ENCODE results near the gene MED9.

Gene MED9

GRCh38 chr17:17507465-17508011 is 30.7 kb downstream of the MED9 start:
- Histone ChIP-seq H3K27me3 (ENCODE audit: control insufficient read depth, low read length) (no peaks in the 10 kb centered on the region), H3K4me3 (ENCODE audit: low read length) (no peak overlapping the region), H3K79me2 (ENCODE audit: control insufficient read depth, low read length) (no peaks in the 10 kb centered on the region), H3K4me2 (ENCODE audit: low read length) (no peak overlapping the region), H3K4me1 (ENCODE audit: control insufficient read depth, low read length) (peaks cover 5% of the 10 kb centered on the region; the same call in 1 of the 2 replicates), H3K9me3 (ENCODE audit: control insufficient read depth, insufficient read depth, low read length) (no peaks in the 10 kb centered on the region), H4K20me1 (ENCODE audit: control insufficient read depth, insufficient read depth, low read depth, low read length) (no peaks in the 10 kb centered on the region), H3K27ac (ENCODE audit: low read depth, low read length) (no peak overlapping the region), H3F3A (ENCODE audit: control insufficient read depth, insufficient read depth) (no peaks in the 10 kb centered on the region), H3K9me2 (replicated peaks; ENCODE audit: control insufficient read depth, low read length) (no peaks in the 10 kb centered on the region), H3K36me3 (ENCODE audit: control insufficient read depth, low read length) (no peaks in the 10 kb centered on the region)
- no peak for TF ChIP-seq CTCF (IDR thresholded peaks at IDR 0.05; ENCODE audit: low read depth, low read length, poor library complexity, severe bottlenecking)

DNA sequence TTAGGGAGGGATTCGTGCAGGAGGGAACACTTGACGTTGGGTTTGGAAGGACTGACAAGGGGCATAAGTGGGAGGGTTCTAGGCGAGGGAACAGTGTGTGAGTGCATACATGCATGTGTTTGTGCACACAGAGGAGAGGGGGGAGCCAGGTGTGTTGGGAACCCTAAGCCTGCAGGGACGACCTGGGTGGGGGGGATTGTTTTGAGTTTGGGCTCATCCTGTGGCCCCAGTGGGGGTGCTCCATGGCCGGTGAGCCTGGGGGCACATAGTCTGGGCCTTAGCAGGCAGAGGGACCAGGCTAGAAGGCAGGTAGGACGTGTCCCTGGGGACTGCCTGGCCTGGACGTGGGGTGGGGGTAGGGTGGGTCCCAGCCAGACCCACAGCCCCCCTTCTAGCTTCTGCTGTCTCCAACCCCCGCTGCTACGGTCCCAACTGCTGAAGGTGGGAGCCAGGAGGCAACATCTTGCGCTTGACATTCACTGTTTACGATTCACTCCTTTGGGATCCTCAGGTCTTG is 31.3 kb downstream of the MED9 start:
- no peaks in the 10 kb centered on the region for H3K36me3 ChIP-seq (ENCODE audit: control insufficient read depth, low read length)
- H3K79me2 ChIP-seq (ENCODE audit: control insufficient read depth, low read length), result no peaks in the 10 kb centered on the region
- H3K9me3 ChIP-seq (ENCODE audit: control insufficient read depth, insufficient read depth, low read length), result no peaks in the 10 kb centered on the region
- H3F3A ChIP-seq (ENCODE audit: control insufficient read depth, insufficient read depth), result no peaks in the 10 kb centered on the region
- H3K9me2 ChIP-seq (replicated peaks; ENCODE audit: control insufficient read depth, low read length), result no peaks in the 10 kb centered on the region
- no peak for TF ChIP-seq EZH2phosphoT487 (IDR thresholded peaks at IDR 0.05; ENCODE audit: borderline replicate concordance, low read length)
- TF ChIP-seq CTCF (IDR thresholded peaks at IDR 0.05; ENCODE audit: low read depth, low read length, poor library complexity, severe bottlenecking), result no peak
- peaks cover 5% of the 10 kb centered on the region; the same call in 1 of the 2 replicates for H3K4me1 ChIP-seq (ENCODE audit: control insufficient read depth, low read length)
- no peaks in the 10 kb centered on the region for H3K27me3 ChIP-seq (ENCODE audit: control insufficient read depth, low read length)
- no peak overlapping the region for H3K4me3 ChIP-seq (ENCODE audit: low read length)
- no peak overlapping the region for H3K27ac ChIP-seq (ENCODE audit: low read depth, low read length)
- no peaks in the 10 kb centered on the region for H4K20me1 ChIP-seq (ENCODE audit: control insufficient read depth, insufficient read depth, low read depth, low read length)
- no peak overlapping the region for H3K4me2 ChIP-seq (ENCODE audit: low read length)

DNA sequence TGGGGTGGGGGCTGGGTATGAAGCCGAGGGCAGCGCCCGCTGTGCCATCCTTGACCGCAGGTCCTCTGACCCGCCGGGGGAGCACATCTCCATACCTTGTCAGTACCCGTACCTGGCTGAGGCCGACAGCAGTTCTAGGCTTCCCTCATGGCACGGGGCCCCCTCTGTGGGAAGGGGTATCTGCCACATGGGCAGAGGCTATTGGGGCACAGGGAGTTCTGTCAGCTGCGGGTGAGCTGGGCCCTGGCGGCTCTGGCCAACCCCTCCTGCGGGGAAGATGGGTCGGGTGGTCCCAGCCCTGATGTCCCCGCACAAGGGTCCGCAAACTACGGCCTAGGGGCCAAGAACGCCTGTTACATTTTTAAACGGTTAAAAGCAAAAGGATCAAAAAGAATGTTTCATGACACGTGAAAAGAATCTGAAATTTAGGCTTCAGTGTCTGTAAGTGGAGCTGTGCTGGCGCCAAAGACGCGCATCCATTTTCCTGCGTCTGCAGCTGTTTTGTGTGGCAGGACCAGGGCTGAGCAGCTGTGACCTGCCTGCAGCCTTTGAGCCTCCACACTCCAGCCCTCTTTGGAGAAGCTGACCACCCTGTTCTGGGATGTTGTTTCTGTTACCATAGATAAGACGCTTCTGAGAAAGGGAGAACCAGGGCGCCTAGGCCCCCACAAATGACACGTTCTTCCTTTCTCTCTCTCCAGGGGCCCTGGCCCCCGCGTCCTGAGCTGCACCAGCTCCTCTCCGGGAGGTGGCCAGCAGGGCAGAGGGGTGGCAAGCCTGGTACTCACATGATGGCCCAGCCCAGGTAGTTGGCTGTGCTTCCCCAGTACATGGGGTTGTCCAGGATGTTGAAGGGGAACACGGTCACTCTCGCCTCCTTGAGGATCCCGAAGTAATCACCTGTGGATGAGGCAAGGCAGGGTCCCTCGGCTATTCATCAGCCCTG is 32.1 kb downstream of the MED9 start:
- no peaks in the 10 kb centered on the region for H3F3A ChIP-seq (ENCODE audit: control insufficient read depth, insufficient read depth)
- no peaks in the 10 kb centered on the region for H3K79me2 ChIP-seq (ENCODE audit: control insufficient read depth, low read length)
- no peak overlapping the region for H3K27ac ChIP-seq (ENCODE audit: low read depth, low read length)
- no peaks in the 10 kb centered on the region for H3K27me3 ChIP-seq (ENCODE audit: control insufficient read depth, low read length)
- peaks cover 5% of the 10 kb centered on the region; the same call in 1 of the 2 replicates for H3K4me1 ChIP-seq (ENCODE audit: control insufficient read depth, low read length)
- H3K4me3 ChIP-seq (ENCODE audit: low read length), result no peak overlapping the region
- H3K9me3 ChIP-seq (ENCODE audit: control insufficient read depth, insufficient read depth, low read length), result no peaks in the 10 kb centered on the region
- H4K20me1 ChIP-seq (ENCODE audit: control insufficient read depth, insufficient read depth, low read depth, low read length), result no peaks in the 10 kb centered on the region
- H3K9me2 ChIP-seq (replicated peaks; ENCODE audit: control insufficient read depth, low read length), result no peaks in the 10 kb centered on the region
- no peak overlapping the region for H3K4me2 ChIP-seq (ENCODE audit: low read length)
- no peak for TF ChIP-seq CTCF (IDR thresholded peaks at IDR 0.05; ENCODE audit: low read depth, low read length, poor library complexity, severe bottlenecking)
- TF ChIP-seq EZH2phosphoT487 (IDR thresholded peaks at IDR 0.05; ENCODE audit: borderline replicate concordance, low read length), result no peak
- no peaks in the 10 kb centered on the region for H3K36me3 ChIP-seq (ENCODE audit: control insufficient read depth, low read length)
